Astrocyte of the cerebellum (primary cell): Measurements from ENCODE around the gene NEK4.

Source experiments
- DNase-seq: peaks from one replicate; pipeline ENCODE4 v3.0.0-alpha.2; 2011; ENCODE audit warnings: low read depth
- H3K4me3 ChIP-seq: 2 replicates; pipeline ENCODE4 v1.5.1; 2011; ENCODE audit warnings: mild to moderate bottlenecking, low read depth, low read length, moderate library complexity
- CTCF ChIP-seq: IDR thresholded peaks from 2 replicates; pipeline ENCODE4 v1.5.1; 2012; ENCODE audit warnings: low read length, low read depth, moderate library complexity, mild to moderate bottlenecking; ENCODE audit errors: missing control alignments
- in situ Hi-C: cut with HindIII; loops from 2 replicates; pipeline ENCODE4 v1.10.0; 2017; ENCODE audit warnings: low sequenced_read_pairs

Gene NEK4

GRCh38 chr3:52712291-52713212, 58.2 kb downstream of the NEK4 start:
- DNase-seq: no peak
- H3K4me3 ChIP-seq: no peak overlapping the region
- TF ChIP-seq CTCF: no peak
- in situ Hi-C loops: no loop called here

DNA sequence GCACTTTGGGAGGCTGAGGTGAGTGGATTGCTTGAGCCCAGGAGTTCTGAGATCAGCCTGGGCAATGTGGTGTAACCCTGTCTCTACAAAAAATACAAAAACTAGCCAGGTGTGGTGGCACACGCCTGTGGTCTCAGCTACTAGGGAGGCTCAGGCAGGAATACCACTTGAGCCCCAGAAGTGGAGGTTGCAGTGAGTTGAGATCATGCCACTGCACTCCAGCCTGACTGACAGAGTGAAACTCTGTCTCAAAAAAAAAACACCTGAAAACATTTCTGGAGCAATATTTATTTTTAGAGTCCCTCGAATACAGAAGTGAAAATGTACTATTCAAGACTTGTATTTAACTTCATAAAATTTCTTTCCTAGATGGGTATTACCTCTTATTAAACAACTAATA, 60.2 kb downstream of the NEK4 start:
- in situ Hi-C loops: no loop called here
- no peak for DNase-seq
- H3K4me3 ChIP-seq: no peak overlapping the region
- no peak for TF ChIP-seq CTCF

GRCh38 chr3:52707585-52707984, 63.2 kb downstream of the NEK4 start:
- DNase-seq: no peak
- no peak for TF ChIP-seq CTCF
- peak overlapping the region; percentile 65 for H3K4me3 ChIP-seq
- in situ Hi-C loops: no loop called here

DNA sequence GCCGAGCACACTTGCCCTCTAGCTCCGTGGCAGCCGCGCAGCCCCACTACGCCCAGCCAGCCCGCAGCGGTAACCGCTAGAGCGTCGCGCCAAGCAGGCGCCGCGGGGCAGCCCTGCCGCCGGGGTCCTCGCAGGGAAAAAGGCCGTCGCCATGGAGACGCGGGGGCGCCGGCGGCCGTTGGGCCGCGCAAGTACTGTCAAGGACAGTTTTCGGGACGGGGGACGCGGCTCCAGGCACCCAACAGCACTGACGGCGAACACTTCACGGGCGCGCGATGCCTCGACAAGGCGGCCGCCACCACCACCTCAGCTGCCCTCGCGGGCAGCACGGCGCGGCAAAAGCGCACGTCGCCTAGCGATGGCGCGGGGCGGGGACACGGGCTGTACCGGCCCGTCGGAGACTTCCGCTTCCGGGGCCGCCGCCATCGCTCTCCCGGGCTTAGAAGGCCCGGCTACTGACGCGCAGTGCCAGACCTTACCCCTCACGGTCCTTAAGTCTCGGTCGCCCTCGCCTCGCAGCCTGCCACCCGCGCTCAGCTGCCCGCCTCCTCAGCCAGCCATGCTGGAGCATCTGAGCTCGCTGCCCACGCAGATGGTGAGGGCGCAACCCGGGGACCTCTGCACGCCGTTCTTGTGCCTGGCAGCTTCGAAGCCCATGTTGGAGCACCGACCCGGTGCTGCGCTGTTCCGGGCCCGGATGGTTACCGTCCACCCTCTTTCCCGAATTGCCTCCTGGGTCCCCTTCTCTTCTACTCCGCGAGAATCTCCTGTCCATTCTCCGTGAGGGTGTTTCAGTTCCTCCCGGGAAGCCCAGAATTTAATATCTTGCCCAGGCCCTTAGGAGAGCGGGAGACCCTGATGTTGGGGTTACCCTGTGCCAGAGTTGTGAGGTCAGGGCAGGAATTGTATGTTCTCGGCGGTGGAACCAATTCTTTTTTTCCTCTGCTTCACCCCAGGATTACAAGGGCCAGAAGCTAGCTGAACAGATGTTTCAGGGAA, 64.8 kb downstream of the NEK4 start, which contains the start of the genes GLT8D1 and SPCS1:
Gene GLT8D1, minus strand, starts transcription at position 104 of the 999 bp plus-strand sequence. CDS start 5,331 bp downstream, outside the sequence.
Gene SPCS1, plus strand, starts transcription at position 419 of the 999 bp plus-strand sequence. Its CDS starts 141 bp downstream, at position 560.
- no peak for TF ChIP-seq CTCF
- in situ Hi-C loops: no loop called here
- DNase-seq: peak; percentile 59
- H3K4me3 ChIP-seq: peak within 1 kb of the TSS; percentile 65

GRCh38 chr3:52705438-52705687, 65.4 kb downstream of the NEK4 start:
- TF ChIP-seq CTCF: no peak
- no peak for DNase-seq
- in situ Hi-C loops: no loop called here
- H3K4me3 ChIP-seq: peak overlapping the region; percentile 65

DNA sequence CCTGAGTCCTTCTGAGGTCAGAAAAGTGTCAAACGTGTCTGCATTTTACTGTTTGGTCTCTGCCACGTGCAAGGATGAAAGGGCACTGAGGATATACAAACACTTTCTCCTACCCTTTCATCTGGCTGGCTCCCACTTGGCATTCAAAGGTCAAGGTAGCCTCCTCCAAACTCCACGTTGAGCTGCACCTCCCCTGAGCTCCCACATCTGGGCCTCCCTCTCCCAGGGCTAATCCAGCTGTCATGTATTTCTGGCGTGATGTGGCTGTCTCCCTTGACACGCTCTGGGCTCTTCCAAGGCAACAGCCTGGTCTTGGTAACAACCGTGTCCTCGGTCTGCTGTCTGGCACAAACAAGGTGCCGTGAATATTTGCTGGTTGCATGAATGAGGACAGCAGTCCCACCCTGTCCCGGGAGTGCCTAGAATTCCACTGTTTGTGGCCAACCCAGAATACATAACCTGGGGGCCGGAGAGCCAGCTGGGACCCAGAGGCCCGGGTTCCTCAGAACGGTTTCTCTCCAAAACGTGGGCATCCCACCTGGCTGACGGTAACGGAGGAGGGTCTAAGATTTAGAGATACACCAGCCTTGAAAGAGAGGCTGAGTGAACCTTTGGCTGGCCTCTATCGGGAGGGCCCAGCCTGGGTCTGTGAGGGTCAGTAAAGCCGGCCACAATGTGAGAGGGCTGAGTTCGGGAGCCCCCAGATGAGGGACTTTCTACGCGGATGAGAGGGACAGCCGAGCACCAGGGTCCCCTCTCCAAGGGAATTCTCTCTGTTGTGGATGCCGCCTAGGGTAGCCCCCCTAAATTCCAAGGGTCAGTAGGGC, 65.9 kb downstream of the NEK4 start:
- DNase-seq: no peak
- peak overlapping the region; percentile 65 for H3K4me3 ChIP-seq
- no peak for TF ChIP-seq CTCF
- in situ Hi-C loops: no loop called here
